DND-41 (cell line): ENCODE results near the gene BLID.

Source experiments
- ATAC-seq: fragments of 200-7000 bp; cut with Tn5 transposase; 3 replicates; pipeline ENCODE4 v1.9.1; 2021; ENCODE audit warnings: low read depth; ENCODE audit not compliant: insufficient read depth
- DNase-seq: peaks from one replicate; pipeline ENCODE4 v3.0.0-alpha.2; 2020
- H2AFZ ChIP-seq: 2 replicates; pipeline ENCODE4 v1.6.0; 2012; ENCODE audit warnings: low read depth, low read length
- H3K27ac ChIP-seq: 2 replicates; pipeline ENCODE4 v1.5.1; 2012; ENCODE audit warnings: low read length, inconsistent platforms
- H3K27me3 ChIP-seq: fragments of 200-600 bp; sonication (generic); 2 replicates; pipeline ENCODE4 v1.6.0; 2012; ENCODE audit warnings: low read length, mild to moderate bottlenecking, inconsistent platforms; ENCODE audit not compliant: insufficient read depth, poor library complexity
- H3K36me3 ChIP-seq: 2 replicates; pipeline ENCODE4 v1.5.1; 2012; ENCODE audit warnings: low read length, inconsistent platforms; ENCODE audit not compliant: insufficient read depth
- H3K4me1 ChIP-seq: 2 replicates; pipeline ENCODE4 v1.5.1; 2012; ENCODE audit warnings: mild to moderate bottlenecking, low read length; ENCODE audit not compliant: insufficient read depth
- H3K4me2 ChIP-seq: 2 replicates; pipeline ENCODE4 v1.6.0; 2012; ENCODE audit warnings: mild to moderate bottlenecking, moderate library complexity, low read length, inconsistent platforms; ENCODE audit not compliant: insufficient read depth
- H3K4me3 ChIP-seq, 2 experiments: fragments of 200-600 bp in 1 of 2; shearing (Covaris generic) in 1 of 2; 2 replicates each; pipeline ENCODE4 v1.5.1; 2012 to 2016; ENCODE audit warnings: inconsistent platforms in 2 of 2, low read length in 2 of 2, mild to moderate bottlenecking in 2 of 2, low read depth in 1 of 2, moderate library complexity in 1 of 2
- H3K79me2 ChIP-seq: 2 replicates; pipeline ENCODE4 v1.6.0; 2012; ENCODE audit warnings: low read length, inconsistent platforms; ENCODE audit not compliant: insufficient read depth
- H3K9ac ChIP-seq: 2 replicates; pipeline ENCODE4 v1.6.0; 2012; ENCODE audit warnings: low read depth, mild to moderate bottlenecking, inconsistent platforms, low read length, moderate library complexity
- H3K9me3 ChIP-seq: 2 replicates; pipeline ENCODE4 v1.5.1; 2012; ENCODE audit warnings: low read length, moderate library complexity, mild to moderate bottlenecking, inconsistent platforms; ENCODE audit not compliant: insufficient read depth, severe bottlenecking
- H4K20me1 ChIP-seq: 2 replicates; pipeline ENCODE4 v1.6.0; 2012; ENCODE audit warnings: low read length; ENCODE audit not compliant: insufficient read depth
- CTCF ChIP-seq: IDR thresholded peaks from 2 replicates; pipeline ENCODE4 v1.5.1; 2012; ENCODE audit warnings: borderline replicate concordance, low read length, moderate library complexity, mild to moderate bottlenecking; ENCODE audit not compliant: poor library complexity, severe bottlenecking; ENCODE audit errors: extremely low read depth
- EZH2 ChIP-seq: IDR thresholded peaks from 3 replicates; pipeline ENCODE4 v1.6.1; 2012; ENCODE audit warnings: borderline replicate concordance, low read depth, mild to moderate bottlenecking, moderate library complexity, low read length, inconsistent platforms; ENCODE audit not compliant: severe bottlenecking

BLID gene

GRCh38 chr11:122145715-122146274 is 29.8 kb upstream of the BLID start:
- H3K4me2 ChIP-seq, result no peak overlapping the region
- H3K79me2 ChIP-seq, result no peaks in the 10 kb centered on the region
- no peak overlapping the region for H3K9ac ChIP-seq
- DNase-seq (no peak), ATAC-seq (no peak)
- H2AFZ ChIP-seq, result no peak overlapping the region
- H3K4me1 ChIP-seq, result no peaks in the 10 kb centered on the region
- TF ChIP-seq EZH2 (no peak), CTCF (no peak)
- no peaks in the 10 kb centered on the region for H3K36me3 ChIP-seq
- H3K9me3 ChIP-seq, result no peaks in the 10 kb centered on the region
- H3K27ac ChIP-seq, result no peak overlapping the region
- no peaks in the 10 kb centered on the region for H4K20me1 ChIP-seq
- peaks cover 21% of the 10 kb centered on the region for H3K27me3 ChIP-seq
- H3K4me3 ChIP-seq, result no peak overlapping the region

- H3K79me2 ChIP-seq, result no peaks in the 10 kb centered on the region
- H3K9me3 ChIP-seq, result no peaks in the 10 kb centered on the region
- no peaks in the 10 kb centered on the region for H3K4me1 ChIP-seq
- no peaks in the 10 kb centered on the region for H4K20me1 ChIP-seq
- no peak overlapping the region for H3K4me2 ChIP-seq
- H2AFZ ChIP-seq, result no peak overlapping the region
- H3K36me3 ChIP-seq, result no peaks in the 10 kb centered on the region
- DNase-seq (no peak), ATAC-seq (no peak)
- no peak overlapping the region for H3K9ac ChIP-seq
- H3K27ac ChIP-seq, result no peak overlapping the region
- no peak overlapping the region for H3K4me3 ChIP-seq
- H3K27me3 ChIP-seq, result peaks cover 21% of the 10 kb centered on the region
- TF ChIP-seq CTCF (no peak), EZH2 (no peak)
Measured at GRCh38 chr11:122144752-122145151, 28.7 kb upstream of the BLID start.

- no peak overlapping the region for H2AFZ ChIP-seq
- TF ChIP-seq CTCF (no peak), EZH2 (no peak)
- H3K79me2 ChIP-seq, result no peaks in the 10 kb centered on the region
- no peak for ATAC-seq
- no peaks in the 10 kb centered on the region for H4K20me1 ChIP-seq
- peaks cover 17% of the 10 kb centered on the region for H3K27me3 ChIP-seq
- H3K4me3 ChIP-seq, result no peak overlapping the region
- H3K27ac ChIP-seq, result no peak overlapping the region
- H3K9ac ChIP-seq, result no peak overlapping the region
- no peaks in the 10 kb centered on the region for H3K4me1 ChIP-seq
- H3K36me3 ChIP-seq, result no peaks in the 10 kb centered on the region
- H3K9me3 ChIP-seq, result no peaks in the 10 kb centered on the region
- no peak for DNase-seq
- H3K4me2 ChIP-seq, result no peak overlapping the region
Measured at GRCh38 chr11:122141725-122142124, 25.7 kb upstream of the BLID start.

- no peak overlapping the region for H3K9ac ChIP-seq
- no peak overlapping the region for H3K27ac ChIP-seq
- H3K4me3 ChIP-seq, result no peak overlapping the region
- H3K27me3 ChIP-seq, result peaks cover 11% of the 10 kb centered on the region
- no peaks in the 10 kb centered on the region for H3K36me3 ChIP-seq
- H3K4me1 ChIP-seq, result no peaks in the 10 kb centered on the region
- no peak for ATAC-seq
- DNase-seq, result no peak
- no peaks in the 10 kb centered on the region for H3K9me3 ChIP-seq
- no peaks in the 10 kb centered on the region for H4K20me1 ChIP-seq
- no peak overlapping the region for H3K4me2 ChIP-seq
- TF ChIP-seq CTCF (no peak), EZH2 (no peak)
- H2AFZ ChIP-seq, result no peak overlapping the region
- no peaks in the 10 kb centered on the region for H3K79me2 ChIP-seq
Measured at GRCh38 chr11:122140500-122140899, 24.5 kb upstream of the BLID start.
